WTC11 (cell line): ENCODE data around the gene ANKRD29.

ENCODE experiments used
- CREM ChIP-seq: sonication (generic); formaldehyde crosslinking; IDR thresholded peaks from 2 replicates; pipeline ENCODE4 v1.8.1; 2022; ENCODE audit warnings: mild to moderate bottlenecking, missing genetic modification reagents, moderate library complexity
- CTCF ChIP-seq: fragments of 200-600 bp; IDR thresholded peaks from 2 replicates; pipeline ENCODE4 v1.8.0; 2022; ENCODE audit warnings: antibody characterized with exemption

- no peak for TF ChIP-seq CTCF
- no peak for TF ChIP-seq CREM (CRISPR knock-in tag)
Observed at GRCh38 chr18:23646282-23646681, 16.4 kb downstream of the ANKRD29 start.
